Stimulated activated CD4-positive, alpha-beta T cell treated with anti-CD3 and anti-CD28 coated beads, Interleukin-2, amount 100 ng/mL, for 48 hours (primary cell): ENCODE data around the gene ALPK3.

ENCODE experiments used
- DNase-seq, 2 donors: peaks; one replicate each; pipeline ENCODE4 v3.0.0-alpha.2; 2020

Gene ALPK3

GRCh38 chr15:84799511-84800187 is 17.5 kb upstream of the ALPK3 start:
- no peak for DNase-seq

GRCh38 chr15:84800365-84800806 is 16.8 kb upstream of the ALPK3 start:
- DNase-seq, result no peak

GRCh38 chr15:84804005-84804900 is 12.9 kb upstream of the ALPK3 start:
- DNase-seq, result no peak

- no peak for DNase-seq
Observed at GRCh38 chr15:84805221-84805620, 11.9 kb upstream of the ALPK3 start.

- DNase-seq, result no peak
Observed at GRCh38 chr15:84807228-84807627, 9.9 kb upstream of the ALPK3 start.

DNA sequence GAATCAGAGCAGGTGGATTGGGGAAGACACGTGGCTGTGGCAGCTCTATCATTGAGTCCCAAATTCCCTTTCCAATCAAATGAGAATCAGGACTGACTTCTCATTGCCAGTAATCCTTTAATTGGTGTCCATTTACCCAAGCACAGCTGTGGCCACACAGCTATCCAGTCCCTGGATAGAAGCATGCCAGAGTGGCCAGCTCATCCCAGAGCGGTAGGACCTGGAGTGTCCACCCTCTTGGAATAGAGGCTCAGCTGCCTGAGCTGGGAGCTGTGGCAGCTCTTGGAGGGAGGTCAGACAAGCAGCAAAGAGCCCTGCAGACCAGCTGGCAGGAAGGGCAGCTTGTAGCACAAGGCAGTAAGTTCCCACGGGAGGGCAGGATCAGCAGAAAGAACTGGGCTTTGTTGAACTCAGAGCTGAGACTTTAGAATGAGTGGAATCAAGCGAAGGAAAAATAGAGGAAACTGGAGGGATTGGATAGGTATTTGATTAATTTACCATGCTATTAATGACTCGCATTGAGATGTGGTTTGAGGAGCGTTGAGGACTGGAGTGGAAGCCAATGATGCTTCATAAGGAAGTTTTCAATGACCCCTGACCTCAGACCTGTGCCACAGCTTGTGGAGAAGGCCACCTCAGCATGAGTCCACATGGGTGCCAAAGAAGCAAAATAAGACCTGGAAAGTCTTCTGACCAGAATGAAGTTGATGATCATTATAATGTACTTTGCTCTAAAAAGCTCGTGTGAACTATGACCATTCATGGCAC is 6.9 kb upstream of the ALPK3 start:
- no peak for DNase-seq

DNA sequence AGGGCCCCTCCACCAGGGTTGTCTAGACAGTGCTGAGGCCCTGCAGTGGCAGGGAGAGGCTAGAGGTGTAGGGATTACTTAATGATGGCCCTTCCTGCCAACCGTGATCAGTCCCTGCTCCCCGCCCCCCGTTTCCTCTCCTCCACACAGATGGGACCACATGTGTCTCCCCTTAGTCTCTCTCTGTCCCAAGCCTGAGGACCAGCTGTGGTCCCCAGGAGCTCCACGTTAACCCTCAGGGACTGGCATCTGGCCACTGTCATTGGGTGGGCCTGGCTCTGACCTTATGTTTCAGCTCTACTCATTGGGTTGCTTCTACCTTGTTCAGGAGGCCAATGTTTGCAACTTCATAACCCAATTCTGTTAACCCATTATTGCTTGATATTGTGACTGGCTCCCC is 6.0 kb upstream of the ALPK3 start:
- no peak for DNase-seq

DNA sequence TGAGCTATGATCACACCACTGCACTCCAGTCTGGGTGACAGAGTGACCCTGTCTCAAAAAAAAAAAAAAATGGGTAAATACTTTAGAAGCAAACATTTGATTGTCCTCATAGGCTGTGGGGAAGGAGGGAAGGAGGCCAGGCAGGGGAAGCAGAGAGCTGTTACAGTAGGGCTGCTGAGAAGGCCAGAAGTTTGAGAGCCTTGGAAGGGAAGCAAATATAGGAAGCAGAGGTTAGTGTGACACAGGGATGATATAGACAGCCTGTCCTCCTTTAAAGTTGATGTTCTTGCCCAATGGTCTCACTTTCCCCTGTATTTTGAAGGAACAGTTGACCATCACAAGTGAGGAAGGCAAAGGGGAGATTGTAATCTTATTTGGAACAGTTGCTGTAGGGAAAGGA is 5.3 kb upstream of the ALPK3 start:
- no peak for DNase-seq

- no peak for DNase-seq
Observed at GRCh38 chr15:84812842-84813241, 4.3 kb upstream of the ALPK3 start.

- DNase-seq, result no peak
Observed at GRCh38 chr15:84813435-84813834, 3.7 kb upstream of the ALPK3 start.

DNA sequence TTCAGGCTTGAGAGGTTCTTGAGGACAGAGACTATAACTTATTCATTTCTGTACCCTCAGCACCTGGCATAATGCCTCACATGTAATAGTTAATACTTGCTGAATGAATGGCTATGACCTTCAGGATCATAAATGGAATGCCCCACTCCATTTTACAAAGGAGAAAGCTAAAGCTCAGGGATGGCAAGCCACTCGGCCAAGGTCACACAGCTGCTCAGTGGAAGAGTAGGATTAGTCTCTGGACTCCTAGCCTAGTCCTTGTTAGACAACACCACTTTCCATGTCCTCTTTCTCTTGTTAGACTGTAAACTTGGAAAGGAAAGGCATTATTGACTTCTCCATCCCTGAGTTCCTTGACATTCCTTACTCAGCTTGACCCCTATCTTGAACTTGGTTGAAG is 3.2 kb upstream of the ALPK3 start:
- DNase-seq, result no peak

DNA sequence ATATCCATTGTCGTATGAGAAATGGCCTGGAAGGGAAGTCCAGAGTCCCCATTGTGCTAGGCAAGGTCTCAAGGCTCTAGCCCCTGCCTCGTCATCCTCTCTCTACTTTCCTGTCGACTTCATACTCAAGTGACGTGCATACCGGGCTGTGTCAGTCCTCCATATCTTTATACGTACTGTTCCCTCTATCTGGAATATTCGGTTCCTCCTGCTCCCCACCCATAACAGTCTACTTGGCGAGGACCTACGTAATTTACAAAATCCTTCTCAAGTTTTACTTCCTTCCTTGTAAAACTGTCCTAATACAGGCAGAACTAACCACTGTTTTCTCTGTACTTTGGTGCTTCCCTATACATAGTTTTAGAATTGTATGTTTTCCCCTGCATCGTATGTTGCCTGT is 2.2 kb upstream of the ALPK3 start:
- DNase-seq, result no peak

DNA sequence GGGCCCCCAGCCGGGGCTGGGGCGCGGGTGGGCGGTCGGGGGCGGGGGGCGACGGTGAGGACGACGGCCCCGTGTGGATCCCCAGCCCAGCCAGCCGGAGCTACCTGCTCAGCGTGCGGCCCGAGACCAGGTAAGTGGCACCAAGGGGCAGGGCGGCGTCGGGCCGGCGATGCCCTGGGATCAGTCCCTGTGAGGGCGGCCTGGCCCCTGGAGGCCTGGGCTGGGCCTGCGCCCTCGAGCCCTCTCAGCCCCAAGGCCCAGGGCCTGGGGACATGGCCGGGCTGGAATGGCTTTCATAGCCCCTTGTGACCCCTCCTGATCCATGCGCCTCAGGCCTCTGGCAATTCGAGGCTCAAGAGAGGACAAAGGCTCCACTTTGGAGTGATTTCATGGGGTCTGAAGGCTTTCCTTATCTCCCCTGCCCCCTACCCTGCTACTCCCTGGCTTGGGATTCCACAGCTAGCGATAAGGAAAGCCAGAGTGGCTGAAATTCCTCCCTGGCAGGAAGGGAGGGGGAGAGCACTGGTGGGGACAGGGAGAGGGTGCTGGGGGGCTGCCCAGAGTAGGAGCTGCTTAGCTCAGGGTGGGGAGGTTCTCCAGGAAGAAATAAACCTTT is 418 bp downstream of the ALPK3 start:
- DNase-seq, result no peak

- no peak for DNase-seq
Observed at GRCh38 chr15:84818261-84819131, 1.3 kb downstream of the ALPK3 start.

GRCh38 chr15:84819291-84819768 is 2.2 kb downstream of the ALPK3 start:
- no peak for DNase-seq

GRCh38 chr15:84819791-84820190 is 2.6 kb downstream of the ALPK3 start:
- DNase-seq, result no peak

DNA sequence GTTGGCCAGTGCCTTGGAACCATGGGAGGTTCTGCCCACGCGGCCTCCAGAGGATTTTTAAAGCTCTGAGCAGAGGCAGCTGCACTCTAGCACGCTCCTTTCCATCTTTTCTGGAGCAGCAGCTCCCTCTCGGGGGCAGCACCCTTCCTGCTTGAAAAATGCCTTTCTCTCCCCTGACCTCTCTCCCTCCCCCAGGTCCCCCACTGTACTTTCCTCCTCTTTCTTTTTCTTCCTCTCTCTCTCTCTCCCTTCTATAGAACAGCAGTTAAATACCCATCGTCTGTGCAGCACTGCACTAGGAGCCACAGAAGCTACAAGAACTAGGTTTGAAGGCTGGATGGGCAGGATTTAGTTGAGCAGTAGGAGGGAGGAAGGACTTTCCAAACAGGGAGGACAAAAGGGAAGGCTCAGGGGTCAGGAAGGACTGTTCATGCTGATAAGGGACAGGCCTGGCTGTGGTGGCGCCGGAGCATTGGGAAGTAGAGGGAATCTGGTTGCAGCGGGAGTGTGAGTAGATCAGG is 4.4 kb downstream of the ALPK3 start:
- no peak for DNase-seq

DNA sequence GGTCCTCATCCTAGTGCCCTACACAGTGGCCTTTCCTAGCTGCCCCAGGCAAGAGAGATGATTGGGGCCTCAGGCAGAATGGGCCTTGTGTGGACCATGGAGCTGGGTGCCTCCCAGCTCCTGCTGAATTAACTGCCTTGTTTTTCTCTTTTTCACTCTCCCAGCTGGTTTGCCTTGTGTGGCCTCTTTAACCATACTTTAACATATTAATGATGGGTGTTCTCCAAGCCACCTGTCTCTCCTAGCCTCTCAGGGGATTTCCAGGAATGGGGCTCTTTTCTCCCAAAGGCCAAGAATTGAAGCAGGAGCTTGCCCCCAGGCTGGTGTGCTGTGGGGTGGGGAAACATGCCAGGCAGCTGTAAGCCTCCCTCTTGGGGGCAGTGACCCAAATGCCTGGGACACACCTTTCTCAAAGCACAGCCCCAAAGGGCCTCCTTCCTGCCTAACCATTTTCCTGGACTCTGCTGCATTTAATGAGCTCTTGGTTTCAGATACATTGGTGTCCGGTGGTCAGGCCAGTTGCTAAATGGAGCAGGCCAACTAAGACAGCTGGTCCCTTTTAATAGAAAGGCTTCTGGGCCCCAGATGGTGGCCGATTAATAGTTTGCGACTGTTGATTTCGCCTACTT is 5.6 kb downstream of the ALPK3 start:
- DNase-seq, result no peak

- DNase-seq, result no peak
Observed at GRCh38 chr15:84823282-84823878, 6.2 kb downstream of the ALPK3 start.

DNA sequence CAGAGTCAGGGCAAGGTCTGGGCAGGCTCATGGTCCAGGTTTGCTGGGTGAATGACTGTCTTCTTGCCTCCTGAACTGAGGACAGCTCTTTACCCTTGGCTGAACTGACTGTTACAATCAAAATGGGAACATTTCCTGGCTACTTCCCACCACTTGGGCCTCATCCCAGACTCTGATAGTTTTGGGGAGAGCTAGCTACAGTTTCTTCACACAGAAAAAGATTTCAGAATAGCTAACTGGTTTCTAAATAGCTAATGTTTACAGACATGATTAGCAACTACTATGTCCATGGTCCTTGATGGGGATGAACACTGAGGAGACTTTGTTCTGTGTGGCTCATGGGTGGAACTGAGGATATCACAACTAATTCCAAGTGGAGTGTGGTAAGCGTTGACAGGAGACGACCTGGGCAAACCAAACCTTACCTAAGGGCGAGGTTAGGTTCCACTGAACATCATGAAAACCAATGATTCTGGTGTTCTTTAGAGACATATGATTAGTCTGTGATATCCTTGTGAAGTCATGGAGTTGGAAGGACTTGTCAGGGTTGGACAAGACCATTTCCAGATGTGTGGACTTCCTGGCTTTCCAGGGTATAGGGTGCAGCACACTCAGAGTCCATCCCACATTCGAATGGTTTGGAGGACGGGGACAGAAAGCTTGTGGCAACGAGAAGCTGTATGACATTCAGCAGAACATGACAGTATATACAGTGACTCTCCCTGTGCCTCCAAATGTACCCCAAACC is 7.3 kb downstream of the ALPK3 start:
- DNase-seq, result no peak
